GM12801 (cell line): ENCODE measurements around the gene TCEANC2.

ENCODE experiments used
- CTCF ChIP-seq: IDR thresholded peaks from one replicate; pipeline ENCODE4 v1.5.1; 2011; ENCODE audit warnings: control low read depth; ENCODE audit not compliant: insufficient read length; ENCODE audit errors: extremely low read depth

The TCEANC2 gene

GRCh38 chr1:54088385-54088784 is 35.0 kb downstream of the TCEANC2 start:
- TF ChIP-seq CTCF = no peak

GRCh38 chr1:54091666-54092065 is 38.3 kb downstream of the TCEANC2 start:
- TF ChIP-seq CTCF = no peak

- no peak for TF ChIP-seq CTCF
Measured at GRCh38 chr1:54094001-54094729, 40.8 kb downstream of the TCEANC2 start.

GRCh38 chr1:54095546-54096226 is 42.3 kb downstream of the TCEANC2 start:
- TF ChIP-seq CTCF = no peak

- TF ChIP-seq CTCF = no peak
Measured at GRCh38 chr1:54096227-54096876, 42.9 kb downstream of the TCEANC2 start.

- no peak for TF ChIP-seq CTCF
Measured at GRCh38 chr1:54096877-54097240, 43.5 kb downstream of the TCEANC2 start.

- no peak for TF ChIP-seq CTCF
Measured at GRCh38 chr1:54099061-54099610, 45.7 kb downstream of the TCEANC2 start.
